Heart left ventricle (tissue), 13 donors: ENCODE results near the gene IFNA5.

Source experiments
- POLR2A ChIP-seq, 2 donors: fragments of 450-650 bp; IDR thresholded peaks; one replicate each; pipeline ENCODE4 v1.6.1; 2017; ENCODE audit warnings: antibody characterized with exemption in 2 of 2, mild to moderate bottlenecking in 2 of 2, moderate library complexity in 2 of 2
- TF ChIP-seq, protein P1 (sequence below), 12 donors: fragments of 200-600 bp; sonication (generic) in 4 of 12; IDR thresholded peaks; one replicate each; pipeline versions ENCODE4 v1.5.0 to v1.8.0; 2018 to 2022; ENCODE audit warnings: antibody characterized with exemption in 12 of 12, mild to moderate bottlenecking in 5 of 12
- donor health status: ischemic (EF 13 %, LVEDD 7.1; RV severe dilation, severe dysfunction).
- donor health status: DM: no; HTN: yes; CAD: no.
- donor health status: DM: no; HTN: no; CAD: no.
- donor health status: ischemic (EF 25% LVEDD 6.9; RV normal size, moderate dysfunction).
- donor health status: ischemic (EF 25% LVEDD 5.7; RV mildly dilated, moderate dysfunction).
- donor health status: ischemic (EF 35%, LVEDD 5.7; RV mildly dilated, moderate dysfunction).
- donor health status: nonischemic (EF 11% LVEDD 7.7; RV severe dilation, severe dysfunction).
- donor health status: DM: yes; HTN: yes; CAD: no.
- donor health status: PGD.
- donor health status: ischemic (EF 29% LVEDD 5.4; RV normal size, mild dysfunction).
- donor health status: nonischemic (EF 23%, LVEDD 6.1; RV moderate dilation, normal function).

DNA sequence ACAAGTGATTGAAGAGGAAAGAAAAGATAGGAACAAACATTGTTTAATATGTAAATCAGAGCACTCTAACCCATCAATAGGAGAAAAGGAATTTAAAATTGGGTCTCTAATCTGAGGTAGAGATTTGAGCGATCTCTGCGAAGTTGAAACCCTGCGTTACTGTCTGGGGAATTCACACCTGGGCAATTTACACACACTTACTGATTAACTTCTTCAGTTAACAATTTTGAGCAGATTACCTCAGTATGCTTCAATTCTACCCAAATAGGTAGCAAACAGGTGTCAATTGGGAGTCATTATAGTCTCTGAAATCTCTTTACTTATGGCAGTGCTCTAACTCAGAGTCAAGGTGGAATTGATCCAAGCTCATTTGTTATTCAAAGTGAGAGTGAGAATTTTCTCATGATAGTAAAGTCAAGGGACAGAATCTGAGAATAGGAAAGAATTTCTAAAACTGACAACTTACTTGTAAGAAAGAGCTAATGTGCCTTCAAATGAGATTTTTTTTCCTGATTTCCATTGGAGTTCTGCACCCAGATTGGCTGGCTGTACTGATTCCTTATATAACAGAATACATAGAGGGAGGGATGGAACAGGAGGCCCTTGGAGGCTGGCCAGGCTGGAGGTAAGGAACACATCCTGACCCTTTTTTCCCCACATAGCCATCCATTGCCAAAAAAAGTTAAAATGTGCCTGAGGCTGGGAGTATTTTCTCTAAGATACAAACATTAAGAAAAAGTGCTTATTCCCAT lies 38.2 kb downstream of the IFNA5 start:
- TF ChIP-seq, protein P1, sequence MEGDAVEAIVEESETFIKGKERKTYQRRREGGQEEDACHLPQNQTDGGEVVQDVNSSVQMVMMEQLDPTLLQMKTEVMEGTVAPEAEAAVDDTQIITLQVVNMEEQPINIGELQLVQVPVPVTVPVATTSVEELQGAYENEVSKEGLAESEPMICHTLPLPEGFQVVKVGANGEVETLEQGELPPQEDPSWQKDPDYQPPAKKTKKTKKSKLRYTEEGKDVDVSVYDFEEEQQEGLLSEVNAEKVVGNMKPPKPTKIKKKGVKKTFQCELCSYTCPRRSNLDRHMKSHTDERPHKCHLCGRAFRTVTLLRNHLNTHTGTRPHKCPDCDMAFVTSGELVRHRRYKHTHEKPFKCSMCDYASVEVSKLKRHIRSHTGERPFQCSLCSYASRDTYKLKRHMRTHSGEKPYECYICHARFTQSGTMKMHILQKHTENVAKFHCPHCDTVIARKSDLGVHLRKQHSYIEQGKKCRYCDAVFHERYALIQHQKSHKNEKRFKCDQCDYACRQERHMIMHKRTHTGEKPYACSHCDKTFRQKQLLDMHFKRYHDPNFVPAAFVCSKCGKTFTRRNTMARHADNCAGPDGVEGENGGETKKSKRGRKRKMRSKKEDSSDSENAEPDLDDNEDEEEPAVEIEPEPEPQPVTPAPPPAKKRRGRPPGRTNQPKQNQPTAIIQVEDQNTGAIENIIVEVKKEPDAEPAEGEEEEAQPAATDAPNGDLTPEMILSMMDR (IDR thresholded peaks at IDR 0.05): no peak
- no peak for TF ChIP-seq POLR2A (IDR thresholded peaks at IDR 0.05)
